SH-SY5Y (cell line): ENCODE measurements around the gene VENTX.

ENCODE experiments used
- GATA2 ChIP-seq: IDR thresholded peaks from 2 replicates; pipeline ENCODE4 v1.6.1; 2011; ENCODE audit warnings: mild to moderate bottlenecking, low read depth, low read length
- GATA3 ChIP-seq: IDR thresholded peaks from 2 replicates; pipeline ENCODE4 v1.6.1; 2011; ENCODE audit warnings: low read depth, mild to moderate bottlenecking, low read length, moderate library complexity

VENTX gene

GRCh38 chr10:133259602-133259989 lies 21.9 kb downstream of the VENTX start:
- no peak for TF ChIP-seq GATA2
- TF ChIP-seq GATA3, result no peak

- no peak for TF ChIP-seq GATA2
- no peak for TF ChIP-seq GATA3
These were observed 23.5 kb downstream of the VENTX start for GRCh38 chr10:133260895-133261725.

GRCh38 chr10:133261726-133262325 lies 24.2 kb downstream of the VENTX start:
- TF ChIP-seq GATA2, result no peak
- TF ChIP-seq GATA3, result no peak

GRCh38 chr10:133262696-133263095 lies 25.0 kb downstream of the VENTX start:
- no peak for TF ChIP-seq GATA2

- TF ChIP-seq GATA3 (no peak), GATA2 (no peak)
These were observed 26.0 kb downstream of the VENTX start for GRCh38 chr10:133263674-133264073.

GRCh38 chr10:133264461-133264860 lies 26.8 kb downstream of the VENTX start:
- TF ChIP-seq GATA3 (no peak), GATA2 (no peak)

GRCh38 chr10:133266056-133266795 lies 28.6 kb downstream of the VENTX start:
- TF ChIP-seq GATA3, result no peak
- no peak for TF ChIP-seq GATA2

- no peak for TF ChIP-seq GATA3
- TF ChIP-seq GATA2, result no peak
These were observed 29.6 kb downstream of the VENTX start for GRCh38 chr10:133267293-133267692.

GRCh38 chr10:133267829-133268228 lies 30.2 kb downstream of the VENTX start:
- TF ChIP-seq GATA2 (no peak), GATA3 (no peak)

- no peak for TF ChIP-seq GATA3
- no peak for TF ChIP-seq GATA2
These were observed 30.9 kb downstream of the VENTX start for GRCh38 chr10:133268532-133268931.

GRCh38 chr10:133269367-133269766 lies 31.7 kb downstream of the VENTX start:
- TF ChIP-seq GATA2 (no peak), GATA3 (no peak)

GRCh38 chr10:133270204-133270603 lies 32.5 kb downstream of the VENTX start:
- no peak for TF ChIP-seq GATA2
- TF ChIP-seq GATA3, result no peak

GRCh38 chr10:133270773-133271297 lies 33.2 kb downstream of the VENTX start:
- no peak for TF ChIP-seq GATA3
- no peak for TF ChIP-seq GATA2

GRCh38 chr10:133271521-133272300 lies 34.1 kb downstream of the VENTX start:
- TF ChIP-seq GATA3 (no peak), GATA2 (no peak)
